ENCODE data around the gene FAM89B. TPM values are rescaled to one million over a fixed set of nuclear protein-coding genes. Genes with fewer than 3 reads are reported as not detected.

Gene FAM89B
- total and polyA plus RNA-seq, 2 of the 8 experiments (the other 6 are each of a cell fraction or from before 2014, with no cell fraction given): 15.8 to 32.4 TPM

GRCh38 chr11:65524741-65525545 lies 47.4 kb upstream of the FAM89B start, which contains the start of gene SCYL1 (continued):
- TF ChIP-seq USF2 (IDR thresholded peaks at IDR 0.05; ENCODE audit: low read length): peak; percentile 81
- TF ChIP-seq NANOG (IDR thresholded peaks at IDR 0.05; ENCODE audit: insufficient read depth, low read depth, low read length, poor library complexity, severe bottlenecking): no peak
- no peak for TF ChIP-seq SP4 (IDR thresholded peaks at IDR 0.05; ENCODE audit: low read length)
- TF ChIP-seq CTBP2 (IDR thresholded peaks at IDR 0.05; ENCODE audit: borderline replicate concordance, insufficient read depth, insufficient read length, low read length): no peak
- no peak for TF ChIP-seq POLR2AphosphoS5 (IDR thresholded peaks at IDR 0.05; ENCODE audit: low read depth, low read length)
- no peak; the same call in 1 of the 2 replicates for TF ChIP-seq E2F6 (IDR thresholded peaks at IDR 0.05)
- no peak for TF ChIP-seq GTF2F1 (IDR thresholded peaks at IDR 0.05; ENCODE audit: borderline replicate concordance, low read depth, low read length)
- peak; percentile 38 for TF ChIP-seq TAF7 (optimal IDR thresholded peaks at IDR 0.05; ENCODE audit: borderline replicate concordance, low read depth, low read length)
- no peak for TF ChIP-seq KDM1A (IDR thresholded peaks at IDR 0.05; ENCODE audit: borderline replicate concordance, low read length)
- TF ChIP-seq KDM4A (IDR thresholded peaks at IDR 0.05; ENCODE audit: low read depth, low read length, severe bottlenecking): peak; percentile 44
- TF ChIP-seq YY1 (IDR thresholded peaks at IDR 0.05; ENCODE audit: low read depth, low read length): no peak; the same call in 1 of the 2 replicates
- TF ChIP-seq SUZ12 (IDR thresholded peaks at IDR 0.05; ENCODE audit: low read length): no peak
- TF ChIP-seq RAD21 (IDR thresholded peaks at IDR 0.05 in 1 of 2, conservative IDR thresholded peaks at IDR 0.05 in 1 of 2; ENCODE audit: low read depth in 2 of 2, low read length in 2 of 2): no peak
- TF ChIP-seq ATF2 (IDR thresholded peaks at IDR 0.05; ENCODE audit: low read length): no peak
- no peak for TF ChIP-seq EGR1 (IDR thresholded peaks at IDR 0.05; ENCODE audit: borderline replicate concordance, low read depth, low read length)
- peak in 1 of 2 experiments; percentile 53; a peak in 2 of 3 replicates for TF ChIP-seq POLR2A (IDR thresholded peaks at IDR 0.05; ENCODE audit: control extremely low read depth in 1 of 2, low read depth in 2 of 2, low read length in 2 of 2)
- TF ChIP-seq SRF (IDR thresholded peaks at IDR 0.05; ENCODE audit: low read depth, low read length): no peak
- no peak for TF ChIP-seq POU5F1 (IDR thresholded peaks at IDR 0.05; ENCODE audit: low read depth, low read length)
- no peak for TF ChIP-seq CBX5 (IDR thresholded peaks at IDR 0.05; ENCODE audit: low read depth, low read length)
- TF ChIP-seq SIN3A (conservative IDR thresholded peaks at IDR 0.05 in 1 of 2, IDR thresholded peaks at IDR 0.05 in 1 of 2; ENCODE audit: low read depth in 1 of 2, low read length in 2 of 2): 0 out of 4 replicates have a peak, but pooled peaks of 1 of the 2 experiments have one; percentile 25

Measured in H1 (cell line).